Cardiac fibroblast (primary cell): ENCODE measurements around the gene TRMT5.
A peak's percentile ranks its signal among the peaks of the same experiment; 100 is the strongest.

Source experiments
- DNase-seq, 2 donors: peaks; one replicate each; pipeline versions ENCODE4 v3.0.0 to v3.0.0-alpha.2; 2010; ENCODE audit warnings: low read depth in 2 of 2
- H3K4me3 ChIP-seq, 2 donors: replicated peaks in 1 of 2; 1 replicate in 1 of 2; 2 replicates in 1 of 2; pipeline ENCODE4 v1.5.1; 2011; ENCODE audit warnings: low read depth in 2 of 2, low read length in 2 of 2, mild to moderate bottlenecking in 2 of 2, moderate library complexity in 1 of 2
- TF ChIP-seq, protein P1 (sequence below): IDR thresholded peaks from one replicate; pipeline ENCODE4 v1.5.1; 2011; ENCODE audit warnings: low read depth, mild to moderate bottlenecking, low read length, inconsistent platforms

Gene TRMT5

DNA sequence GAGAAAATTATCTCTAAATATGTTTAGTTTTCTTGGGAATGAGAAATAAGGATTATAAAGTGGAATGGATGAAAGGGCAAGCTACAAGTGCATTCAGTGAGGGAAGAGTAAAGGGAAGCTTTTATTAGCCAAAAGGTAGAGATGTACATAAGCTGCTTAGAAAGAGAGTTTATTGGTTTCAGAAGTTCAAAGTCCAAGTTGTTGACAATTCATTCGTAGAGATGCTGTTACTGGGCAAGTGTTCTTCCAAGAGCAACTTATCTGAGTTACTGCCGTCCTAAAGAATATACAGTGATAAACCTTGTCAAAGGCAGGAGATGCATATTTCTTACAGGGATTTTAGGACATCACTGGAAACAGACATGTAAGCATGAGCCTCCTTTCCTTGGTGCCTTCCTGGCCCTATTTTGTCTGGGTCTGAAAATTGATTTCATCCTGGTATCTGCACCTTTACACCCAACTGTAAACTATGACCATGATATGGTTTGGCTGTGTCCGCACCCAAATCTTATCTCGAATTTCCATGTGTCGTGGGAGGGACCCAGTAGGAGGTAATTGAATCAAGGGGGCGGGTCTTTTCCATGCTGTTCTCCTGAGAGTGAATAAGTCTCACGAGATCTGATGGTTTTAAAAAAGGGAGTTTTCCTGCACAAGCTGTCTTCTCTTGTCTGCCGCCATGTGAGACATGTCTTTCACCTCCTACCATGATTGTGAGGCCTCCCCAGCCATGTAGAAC is 46.8 kb downstream of the TRMT5 start:
- no peak overlapping the region for H3K4me3 ChIP-seq
- DNase-seq, result no peak
- TF ChIP-seq, protein P1, sequence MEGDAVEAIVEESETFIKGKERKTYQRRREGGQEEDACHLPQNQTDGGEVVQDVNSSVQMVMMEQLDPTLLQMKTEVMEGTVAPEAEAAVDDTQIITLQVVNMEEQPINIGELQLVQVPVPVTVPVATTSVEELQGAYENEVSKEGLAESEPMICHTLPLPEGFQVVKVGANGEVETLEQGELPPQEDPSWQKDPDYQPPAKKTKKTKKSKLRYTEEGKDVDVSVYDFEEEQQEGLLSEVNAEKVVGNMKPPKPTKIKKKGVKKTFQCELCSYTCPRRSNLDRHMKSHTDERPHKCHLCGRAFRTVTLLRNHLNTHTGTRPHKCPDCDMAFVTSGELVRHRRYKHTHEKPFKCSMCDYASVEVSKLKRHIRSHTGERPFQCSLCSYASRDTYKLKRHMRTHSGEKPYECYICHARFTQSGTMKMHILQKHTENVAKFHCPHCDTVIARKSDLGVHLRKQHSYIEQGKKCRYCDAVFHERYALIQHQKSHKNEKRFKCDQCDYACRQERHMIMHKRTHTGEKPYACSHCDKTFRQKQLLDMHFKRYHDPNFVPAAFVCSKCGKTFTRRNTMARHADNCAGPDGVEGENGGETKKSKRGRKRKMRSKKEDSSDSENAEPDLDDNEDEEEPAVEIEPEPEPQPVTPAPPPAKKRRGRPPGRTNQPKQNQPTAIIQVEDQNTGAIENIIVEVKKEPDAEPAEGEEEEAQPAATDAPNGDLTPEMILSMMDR, result no peak

DNA sequence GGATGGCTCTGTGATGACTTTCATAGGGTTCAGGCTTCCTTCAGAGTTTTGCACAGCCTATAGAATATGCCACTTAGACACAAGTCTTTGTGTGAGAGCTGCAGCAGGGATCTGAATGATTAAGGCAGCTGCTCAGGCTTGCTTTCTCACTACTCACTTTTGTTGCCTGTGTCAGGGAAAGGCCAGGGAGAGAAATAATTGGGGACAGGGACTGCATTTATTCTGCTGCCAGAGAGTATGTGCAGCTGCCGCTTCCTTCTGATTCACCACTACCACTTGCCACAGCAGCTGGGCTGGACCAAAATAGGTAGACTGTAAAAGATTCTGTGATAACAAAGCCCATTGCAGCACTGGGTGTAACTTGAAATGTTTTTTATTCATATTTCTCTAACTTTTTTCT is 49.7 kb downstream of the TRMT5 start:
- H3K4me3 ChIP-seq, result no peak overlapping the region
- DNase-seq, result no peak
- TF ChIP-seq, protein P1, result no peak

DNA sequence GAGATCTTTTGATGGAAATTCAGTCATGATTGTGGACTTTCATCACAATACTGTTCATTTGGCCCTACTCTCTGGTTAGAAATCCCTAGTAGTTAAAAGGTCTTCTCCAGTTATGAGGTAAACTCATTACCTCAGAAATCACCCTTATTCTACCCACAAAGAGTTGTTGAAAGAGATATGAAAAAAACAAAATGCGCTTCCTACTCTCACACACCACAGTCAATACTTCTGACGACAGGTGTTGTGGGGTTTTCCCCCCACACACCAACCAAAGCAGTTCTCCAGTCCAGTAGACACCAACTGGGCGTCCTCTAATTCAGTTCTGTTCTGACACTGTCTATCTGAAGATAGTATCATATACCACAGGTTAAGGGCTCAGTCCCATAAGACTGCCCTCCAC is 54.9 kb downstream of the TRMT5 start:
- TF ChIP-seq, protein P1, result no peak
- H3K4me3 ChIP-seq, result no peak overlapping the region
- DNase-seq, result no peak

DNA sequence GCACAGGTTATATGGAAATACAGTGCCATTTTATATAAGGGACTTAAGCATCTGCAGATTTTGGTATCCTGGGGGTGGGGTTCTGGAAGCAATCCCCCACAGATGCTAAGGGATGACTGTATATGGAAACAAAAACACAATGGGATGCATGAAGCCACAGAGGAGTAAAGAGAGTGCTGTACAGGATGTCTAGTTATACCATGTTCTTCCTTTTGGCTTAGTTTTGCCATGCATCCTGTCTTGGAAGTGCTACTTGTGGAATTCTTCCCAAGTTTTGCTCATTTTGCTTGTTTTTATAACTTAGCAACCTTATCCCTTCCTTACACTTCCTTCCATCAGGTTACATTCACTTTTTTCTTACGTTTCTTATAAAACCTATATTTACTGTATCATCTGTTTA is 55.6 kb downstream of the TRMT5 start:
- no peak overlapping the region for H3K4me3 ChIP-seq
- peak; percentile 26 to 33 for DNase-seq
- TF ChIP-seq, protein P1, result no peak

DNA sequence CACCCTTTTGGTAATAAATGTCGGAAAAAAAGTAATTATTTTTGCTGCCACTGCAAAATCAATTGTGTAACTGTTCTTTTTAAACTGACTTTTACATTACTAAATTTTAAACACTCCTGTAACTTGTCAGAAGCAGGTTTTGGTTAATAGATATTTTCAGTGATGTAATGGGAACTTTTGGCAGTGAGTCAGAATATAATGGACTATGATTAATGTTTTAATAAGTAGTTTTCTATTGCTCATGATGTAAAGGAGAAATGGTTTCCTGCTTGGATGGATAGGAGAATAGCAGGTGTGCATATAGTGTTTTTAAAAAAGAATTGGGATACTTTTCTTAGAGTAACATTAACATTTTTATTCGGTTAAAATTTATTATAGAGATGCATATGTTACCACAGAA is 58.8 kb downstream of the TRMT5 start:
- peak in 1 of 2 donors; percentile 60 for DNase-seq
- TF ChIP-seq, protein P1, result no peak
- H3K4me3 ChIP-seq, result no peak overlapping the region
